ENCODE measurements around the gene RLF.

- TF ChIP-seq GATA2 (IDR thresholded peaks at IDR 0.05; ENCODE audit: low read depth, low read length) (no peak), GATA3 (IDR thresholded peaks at IDR 0.05; ENCODE audit: low read depth, low read length) (no peak)
These were observed 26.2 kb downstream of the RLF start for GRCh38 chr1:40187399-40187798.

Measured in SH-SY5Y (cell line).